Measurements from ENCODE around the gene ERFE.

Gene ERFE

GRCh38 chr2:238126775-238127164 lies 32.0 kb upstream of the ERFE start:
- DNase-seq = no peak

GRCh38 chr2:238127165-238128060 lies 31.4 kb upstream of the ERFE start:
- no peak for DNase-seq

GRCh38 chr2:238128061-238128440 lies 30.7 kb upstream of the ERFE start:
- no peak for DNase-seq

GRCh38 chr2:238128534-238129001 lies 30.2 kb upstream of the ERFE start:
- no peak for DNase-seq

- DNase-seq = no peak
Observed at GRCh38 chr2:238129166-238130010, 29.4 kb upstream of the ERFE start.

GRCh38 chr2:238130111-238130695 lies 28.6 kb upstream of the ERFE start:
- no peak for DNase-seq

GRCh38 chr2:238130696-238131628 lies 27.8 kb upstream of the ERFE start:
- no peak for DNase-seq

- DNase-seq = no peak
Observed at GRCh38 chr2:238131761-238132462, 26.9 kb upstream of the ERFE start.

- no peak for DNase-seq
Observed at GRCh38 chr2:238132463-238133450, 26.0 kb upstream of the ERFE start.

- no peak for DNase-seq
Observed at GRCh38 chr2:238133499-238134392, 25.0 kb upstream of the ERFE start.

GRCh38 chr2:238134393-238134785 lies 24.4 kb upstream of the ERFE start:
- no peak for DNase-seq

GRCh38 chr2:238135601-238136150 lies 23.1 kb upstream of the ERFE start:
- DNase-seq = no peak

- DNase-seq = no peak
Observed at GRCh38 chr2:238136820-238137537, 21.8 kb upstream of the ERFE start.

- DNase-seq = no peak
Observed at GRCh38 chr2:238137885-238138284, 20.9 kb upstream of the ERFE start.

GRCh38 chr2:238138331-238139195 lies 20.2 kb upstream of the ERFE start, which contains the start of gene KLHL30:
Gene KLHL30, plus strand, starts transcription at chr2:238138668. Its CDS starts 2,087 bp downstream, at chr2:238140755.
- DNase-seq = no peak

GRCh38 chr2:238139196-238140039 lies 19.4 kb upstream of the ERFE start:
- DNase-seq = peak; percentile 83
